T1000 (cell line): Measurements from ENCODE around the gene RRBP1.

Experiments used
- DNase-seq: peaks from one replicate; lab custom pipeline; 2025; ENCODE audit warnings: mixed read lengths; lab: John Stamatoyannopoulos, UW

RRBP1 gene

DNA sequence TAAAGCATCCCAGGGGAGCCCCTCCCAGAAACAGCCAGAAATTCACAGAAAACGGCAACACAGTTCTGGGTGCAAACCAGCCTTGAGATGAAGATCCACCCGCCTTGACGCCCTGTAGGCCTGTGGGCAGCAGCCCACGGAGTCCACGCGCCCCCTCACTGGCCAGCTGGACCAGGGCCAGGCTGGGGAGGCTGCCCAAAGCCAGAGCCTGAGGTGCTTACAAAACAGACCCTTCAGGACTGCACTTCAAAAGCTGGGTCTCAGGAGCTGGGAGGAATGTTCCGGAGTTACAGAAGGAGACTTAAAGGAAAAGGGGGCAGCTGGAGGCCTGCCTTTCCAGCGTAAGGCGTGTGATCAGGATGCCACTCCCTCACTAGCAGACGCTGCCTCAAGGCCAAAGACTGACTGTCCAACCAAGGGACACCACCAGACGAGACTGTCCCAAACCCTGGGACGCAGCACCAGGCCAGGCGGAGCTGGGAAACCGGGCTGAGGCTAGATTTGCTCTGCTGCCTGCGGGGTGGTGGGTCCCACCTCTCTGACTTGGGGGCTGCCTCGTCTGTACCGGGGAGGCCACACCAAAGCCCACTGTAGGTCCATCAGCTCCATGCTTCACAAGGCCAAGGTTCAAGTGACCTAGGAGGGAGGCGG, 48.1 kb downstream of the RRBP1 start:
- DNase-seq: no peak

DNA sequence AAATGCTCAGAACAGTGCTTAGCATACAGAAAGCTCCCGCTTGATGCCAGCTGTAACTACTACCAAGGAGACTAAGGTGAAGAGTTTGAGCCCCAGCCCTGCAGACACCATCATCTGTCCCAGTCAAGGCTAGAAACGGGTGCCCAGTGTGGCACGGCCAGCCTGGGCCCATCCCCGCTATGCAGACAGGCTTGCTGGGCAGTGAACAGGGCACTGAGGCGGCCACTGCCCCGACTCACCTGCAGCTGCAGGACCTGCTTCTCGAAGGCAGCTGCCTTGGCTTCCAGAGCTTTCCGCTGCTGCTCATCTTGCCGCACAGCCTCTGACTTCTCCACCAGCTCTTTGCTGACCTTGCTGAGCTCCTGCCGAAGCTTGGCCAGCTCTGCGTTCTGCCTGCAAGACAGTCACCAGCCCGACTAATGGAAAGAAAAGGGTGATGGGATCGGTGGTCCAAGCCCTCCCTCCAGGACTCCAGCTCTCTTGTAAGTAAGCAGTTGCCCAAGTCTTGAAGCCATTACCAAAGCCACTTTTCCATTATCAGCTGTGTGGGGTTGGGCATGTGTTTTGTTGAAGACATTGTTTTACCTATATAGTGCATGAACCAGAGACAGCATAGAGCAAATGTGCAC, 48.7 kb downstream of the RRBP1 start:
- DNase-seq: no peak

DNA sequence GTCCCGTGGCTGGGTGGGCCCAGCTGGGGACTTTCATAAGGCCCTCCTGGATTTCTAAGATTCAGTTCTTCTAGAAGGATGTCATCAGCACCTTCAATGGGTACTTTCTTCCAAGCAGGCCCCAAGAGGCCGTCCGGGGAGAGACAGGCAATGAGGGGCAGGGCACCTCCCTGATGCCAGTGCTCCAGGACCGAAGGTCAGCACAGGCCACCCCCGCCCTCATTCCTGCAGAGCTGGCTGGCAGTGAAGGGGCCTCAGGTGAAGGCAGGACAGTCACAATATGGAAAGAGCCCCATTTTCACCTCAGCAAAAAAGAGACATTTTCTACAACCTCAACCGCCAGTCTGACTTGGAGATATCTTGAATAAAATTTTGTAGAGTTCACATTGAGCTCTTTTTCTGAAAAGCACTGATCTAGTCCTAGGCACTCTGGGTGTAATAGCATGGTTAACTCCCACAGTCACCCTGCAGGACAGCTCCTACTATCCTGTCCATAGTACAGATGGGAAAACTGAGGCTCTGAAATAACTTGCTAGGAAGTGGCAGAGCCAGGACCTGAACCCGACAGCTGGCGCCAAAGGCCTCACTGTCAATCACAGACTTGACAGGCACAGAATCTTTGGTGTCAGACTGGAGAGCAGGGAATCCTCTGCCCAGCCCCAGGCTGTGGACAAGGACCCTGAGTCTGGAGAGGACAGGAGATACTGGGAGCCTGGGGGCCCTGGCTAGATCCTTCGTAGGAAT, 50.3 kb downstream of the RRBP1 start:
- DNase-seq: no peak

DNA sequence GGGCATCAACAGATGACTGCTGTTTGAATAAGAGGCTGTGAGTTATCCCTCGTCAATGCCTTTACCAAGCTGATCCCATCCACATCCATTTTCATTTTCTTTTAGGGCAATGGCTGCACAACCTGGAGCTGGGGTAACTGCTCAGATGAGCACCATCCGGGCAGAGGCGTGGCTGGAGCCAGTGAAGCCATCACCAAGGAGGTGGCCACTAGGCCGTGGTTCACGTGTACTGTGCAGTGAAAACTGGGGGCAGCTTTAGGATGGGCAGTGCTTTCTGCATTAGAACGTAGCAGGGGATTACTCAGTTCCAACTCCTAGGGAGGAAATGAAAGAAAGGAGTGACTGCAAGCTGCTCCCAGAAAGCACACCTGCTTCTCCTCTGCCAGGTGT, 51.2 kb downstream of the RRBP1 start:
- DNase-seq: no peak

DNA sequence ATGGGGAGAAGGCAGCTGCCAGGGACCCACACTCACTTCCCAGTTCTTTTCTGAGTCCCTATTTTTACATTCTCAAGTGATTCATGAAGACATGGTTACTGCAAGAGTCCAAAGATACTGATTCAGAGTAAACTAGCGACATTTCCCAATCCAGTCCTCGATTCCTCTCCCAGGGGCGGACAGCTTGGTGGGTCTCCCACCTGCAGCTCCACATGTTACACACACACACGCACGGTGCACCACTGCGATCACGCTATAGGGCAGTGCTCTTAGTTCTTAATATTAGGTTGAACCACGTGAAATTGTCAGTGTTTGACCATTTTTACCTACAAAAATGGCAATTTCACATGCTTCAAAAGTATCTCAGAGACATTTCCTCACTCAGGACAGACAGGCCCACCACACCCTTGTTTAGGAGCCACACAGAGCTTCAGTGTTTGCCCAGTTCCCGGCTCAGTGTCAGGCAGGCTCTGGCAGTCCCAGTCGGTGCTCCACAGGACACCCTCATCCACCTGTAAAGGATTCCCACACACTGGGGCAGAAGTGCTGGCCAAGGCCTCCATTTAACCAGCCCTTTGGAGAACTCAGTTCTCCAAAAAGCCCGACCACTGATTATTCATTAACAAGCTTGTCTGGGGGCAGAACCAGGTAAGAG, 51.8 kb downstream of the RRBP1 start:
- DNase-seq: no peak

DNA sequence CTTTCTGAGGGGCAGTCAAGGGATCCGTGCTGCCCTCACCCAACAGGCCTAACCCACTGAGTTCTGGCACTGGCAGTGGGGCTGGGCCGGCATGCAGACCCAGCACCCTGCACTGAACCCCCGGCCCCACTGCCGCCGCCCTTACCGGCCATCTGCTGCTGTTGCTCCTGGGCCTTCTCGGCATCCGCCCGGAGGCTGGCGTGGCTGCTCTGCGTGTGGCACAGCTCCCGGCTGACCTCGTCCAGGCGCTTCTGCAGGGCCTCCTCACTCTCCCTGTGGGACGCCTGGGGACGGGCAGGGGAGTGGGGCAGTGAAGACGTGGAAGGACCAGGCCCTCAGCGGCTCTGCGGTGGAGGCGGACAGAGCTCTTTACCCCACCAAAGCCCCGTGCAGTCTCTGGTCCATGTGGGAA, 52.4 kb downstream of the RRBP1 start:
- DNase-seq: no peak

DNA sequence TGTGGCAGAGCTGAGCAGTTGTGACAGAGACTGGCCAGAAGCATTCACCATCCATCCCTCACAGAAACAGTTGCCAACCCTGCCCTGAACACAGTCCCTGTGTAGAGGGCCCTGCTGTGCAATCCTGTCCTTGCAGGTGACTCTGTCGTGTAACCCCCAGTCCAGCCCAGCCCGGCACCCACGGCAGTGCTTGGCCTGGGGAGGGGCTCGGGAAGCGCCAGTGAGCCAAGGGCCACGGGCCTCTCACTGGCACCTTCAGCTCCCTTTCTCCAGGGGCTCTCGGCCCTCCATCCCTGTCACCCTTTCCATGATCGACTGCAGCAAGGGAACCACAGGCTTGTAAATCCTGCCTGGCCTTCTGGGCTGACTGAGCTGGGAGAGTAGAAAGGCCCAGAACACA, 53.0 kb downstream of the RRBP1 start:
- no peak for DNase-seq

DNA sequence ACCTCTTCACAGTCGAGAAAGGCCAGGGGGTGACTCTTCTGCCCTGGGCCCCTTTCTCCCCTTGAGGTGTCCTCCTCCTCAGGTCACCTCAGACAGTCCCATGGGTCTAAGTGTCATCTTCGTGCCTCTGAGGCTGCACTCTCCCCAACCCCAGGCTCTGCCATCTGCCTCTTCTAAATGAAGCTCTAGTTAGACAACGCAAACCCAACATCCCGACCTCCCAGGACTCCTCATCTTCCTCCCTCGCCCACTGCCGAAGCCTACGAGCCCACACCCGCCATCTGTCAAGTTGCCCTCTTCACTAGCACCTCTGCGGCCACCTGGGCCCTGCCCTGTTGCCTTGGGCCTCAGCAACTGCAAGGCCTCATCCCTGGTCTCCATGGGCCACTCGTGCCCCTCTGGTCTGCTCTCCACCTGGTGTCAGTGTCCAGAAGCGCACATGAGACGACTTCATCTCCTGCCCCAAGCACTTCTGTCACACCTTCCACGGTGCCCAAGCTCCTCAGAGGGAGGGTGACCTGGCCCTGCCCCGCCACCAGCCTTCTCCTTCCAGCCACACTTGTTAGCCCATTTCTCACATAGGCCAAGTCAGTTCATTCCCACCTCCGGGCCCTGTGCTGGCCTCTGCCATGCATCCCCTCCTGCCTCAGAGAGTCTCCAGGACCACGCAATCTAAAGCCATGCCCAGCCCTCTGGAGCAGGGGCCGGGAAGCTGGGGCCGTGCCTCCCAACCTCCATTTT, 53.8 kb downstream of the RRBP1 start:
- no peak for DNase-seq

DNA sequence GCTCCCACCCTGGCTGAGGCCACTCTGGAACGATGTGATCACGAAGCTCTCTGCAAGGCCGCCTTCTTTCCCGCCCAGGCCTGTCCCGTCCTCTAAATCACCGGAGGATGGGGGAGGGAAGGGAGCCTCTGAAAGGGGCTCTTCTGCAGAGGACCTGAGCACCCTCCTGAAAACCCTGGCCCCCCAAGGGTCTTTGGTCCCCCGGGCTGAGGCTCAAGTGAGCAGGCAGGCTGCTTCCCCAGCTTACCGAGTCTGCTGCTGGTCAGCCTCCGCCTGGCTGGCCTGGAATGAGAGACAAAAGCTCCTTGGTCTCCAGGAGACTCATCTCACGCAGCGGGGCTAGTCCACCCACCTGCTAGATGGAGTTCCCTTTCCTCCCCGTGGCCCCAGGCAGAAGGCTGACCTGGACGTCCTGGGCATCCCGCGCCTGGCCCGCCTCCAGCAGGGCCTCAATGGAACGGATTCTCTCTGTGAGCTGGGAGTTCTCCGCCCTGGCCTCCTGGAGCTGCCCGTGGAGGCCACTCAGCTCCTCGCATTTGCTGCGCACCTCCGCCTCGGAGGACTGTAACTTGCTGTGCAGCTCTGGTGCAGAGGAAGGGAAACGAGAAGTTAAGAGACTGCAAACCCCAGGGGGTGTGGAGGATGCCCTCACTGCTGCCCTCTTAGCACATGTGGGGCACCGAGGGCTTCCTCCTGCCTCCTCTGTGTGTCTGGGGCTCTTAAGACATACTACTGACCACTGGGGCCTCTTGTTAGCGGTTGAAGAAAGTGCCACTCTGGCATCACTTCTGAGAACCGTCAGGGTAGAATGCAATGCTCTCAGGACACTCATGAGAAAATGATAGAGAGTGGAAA, 54.7 kb downstream of the RRBP1 start:
- DNase-seq: no peak

DNA sequence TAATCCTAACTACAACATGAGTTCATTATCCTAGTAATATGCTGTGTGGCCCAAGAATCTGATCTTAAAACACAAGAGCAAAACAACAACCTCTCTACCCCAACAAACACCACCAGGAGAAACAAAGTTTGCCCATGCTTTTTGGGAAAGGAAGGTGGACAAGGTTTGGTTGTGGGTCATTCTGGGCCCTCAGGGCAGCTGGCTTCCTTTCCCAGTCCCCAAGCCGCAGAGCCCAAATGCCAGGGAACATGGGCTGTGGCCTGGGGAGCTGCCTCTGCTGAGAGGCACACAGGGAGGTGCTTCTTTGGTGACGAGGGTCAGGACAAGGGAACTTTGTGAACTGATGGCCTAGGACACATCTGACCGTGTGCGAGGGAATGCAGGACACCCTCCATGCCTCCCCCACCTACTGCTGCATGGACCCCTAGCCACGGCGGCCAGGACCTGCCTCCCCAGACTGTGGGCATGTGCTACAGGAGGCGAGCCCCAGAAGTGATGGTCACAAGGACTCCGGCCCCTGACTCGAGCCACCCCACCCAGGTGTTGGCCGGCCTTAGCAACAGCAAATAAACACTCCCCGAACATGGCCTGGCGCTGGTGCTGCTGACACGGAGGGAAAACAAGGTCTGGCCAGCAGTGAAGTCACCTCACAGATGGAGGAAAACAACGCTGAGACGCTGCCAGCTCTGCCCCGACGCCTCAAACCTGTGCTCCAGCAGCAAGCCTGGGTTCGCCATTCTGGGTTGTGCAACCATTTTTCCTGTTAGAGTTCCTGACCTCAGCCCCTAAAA, 55.6 kb downstream of the RRBP1 start:
- no peak for DNase-seq

DNA sequence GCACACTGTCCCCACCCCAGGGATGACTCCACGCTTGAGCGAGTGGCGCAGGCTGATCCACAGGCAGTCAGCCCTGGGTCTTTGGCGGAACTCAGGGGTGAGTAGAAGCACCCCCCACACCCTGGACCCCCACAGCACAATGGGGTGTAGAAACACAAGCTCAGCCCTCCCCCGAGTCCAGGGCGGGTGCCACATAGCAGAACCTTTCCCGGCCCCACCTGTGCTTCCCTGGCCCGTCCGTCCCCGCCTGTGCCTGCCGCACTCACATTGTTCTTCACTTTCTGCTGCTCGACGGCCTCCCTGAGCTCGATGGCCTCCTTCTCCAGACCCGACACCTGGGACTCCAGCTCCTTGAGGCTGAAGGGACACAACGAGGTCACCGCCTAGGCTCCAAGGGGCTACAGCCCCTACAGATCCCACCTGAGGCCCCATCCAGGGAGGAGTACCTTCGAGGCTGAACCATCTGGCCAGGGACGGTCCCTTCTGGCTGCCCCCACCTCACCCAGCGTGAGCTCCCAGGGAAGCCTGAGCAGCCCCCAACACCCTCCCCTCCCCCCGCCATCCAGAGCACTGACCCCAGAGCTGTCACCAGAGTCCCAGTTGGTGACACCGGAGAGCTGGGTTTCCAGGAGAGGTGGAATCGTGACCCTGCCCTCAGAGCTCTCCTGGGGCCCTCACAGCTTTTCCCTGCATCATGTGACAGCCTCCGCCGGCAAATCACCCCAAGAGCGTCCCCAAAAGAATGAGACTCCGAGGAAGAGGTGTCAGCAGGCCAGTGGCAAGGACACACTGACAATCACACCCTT, 56.6 kb downstream of the RRBP1 start:
- no peak for DNase-seq

DNA sequence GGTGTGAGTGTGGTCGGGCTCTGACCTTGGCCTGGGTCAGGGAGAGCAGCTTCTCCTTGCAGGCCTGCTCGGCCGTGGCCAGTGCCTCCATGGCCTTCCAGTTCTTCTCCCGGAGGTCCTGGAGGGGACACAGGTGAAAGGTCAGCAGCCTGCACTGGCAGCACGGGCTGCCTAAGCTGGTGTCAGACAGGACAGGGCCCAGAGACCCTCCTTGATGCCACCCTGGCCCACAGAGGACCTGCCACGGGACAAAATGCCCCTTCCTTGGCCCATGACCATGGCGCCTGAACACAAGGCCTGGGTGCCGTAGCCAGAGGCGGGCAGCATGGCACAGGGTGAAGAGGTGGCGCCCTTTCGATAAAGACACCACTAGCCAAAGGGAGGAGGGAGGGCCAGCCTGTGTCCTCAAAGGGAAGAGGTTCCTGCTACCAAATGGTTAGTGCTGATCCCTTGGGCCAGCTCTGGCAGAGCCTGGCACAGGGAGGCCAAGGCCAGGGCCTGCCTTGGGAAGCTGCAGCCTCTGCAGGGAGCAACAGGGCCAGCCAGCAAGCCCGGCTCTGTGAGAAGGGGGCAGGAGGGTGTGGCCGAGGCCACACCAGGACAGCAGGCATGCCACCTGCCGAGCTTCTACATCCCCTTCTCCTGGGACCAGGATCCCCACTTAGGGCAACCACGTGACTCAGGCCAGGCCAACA, 57.3 kb downstream of the RRBP1 start:
- DNase-seq: no peak

DNA sequence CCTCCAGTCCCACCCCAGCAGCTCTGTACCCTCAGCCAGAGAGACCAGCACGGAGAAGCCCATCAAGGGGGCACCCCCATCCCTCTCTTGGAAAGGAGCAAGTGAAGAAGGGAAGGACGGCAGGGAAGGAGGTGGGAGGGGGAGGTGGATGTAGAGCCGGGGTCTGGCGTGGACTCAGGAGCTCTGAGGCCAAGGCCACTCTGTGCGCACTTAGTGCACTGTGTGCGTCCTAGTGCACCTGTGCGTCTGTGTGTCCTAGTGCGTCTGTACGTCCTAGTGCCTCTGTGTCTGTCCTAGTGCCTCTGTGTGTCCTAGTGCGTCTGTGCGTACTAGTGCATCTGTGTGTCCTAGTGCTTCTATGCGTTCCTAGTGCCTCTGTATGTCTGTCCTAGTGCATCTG, 58.0 kb downstream of the RRBP1 start:
- DNase-seq: no peak

DNA sequence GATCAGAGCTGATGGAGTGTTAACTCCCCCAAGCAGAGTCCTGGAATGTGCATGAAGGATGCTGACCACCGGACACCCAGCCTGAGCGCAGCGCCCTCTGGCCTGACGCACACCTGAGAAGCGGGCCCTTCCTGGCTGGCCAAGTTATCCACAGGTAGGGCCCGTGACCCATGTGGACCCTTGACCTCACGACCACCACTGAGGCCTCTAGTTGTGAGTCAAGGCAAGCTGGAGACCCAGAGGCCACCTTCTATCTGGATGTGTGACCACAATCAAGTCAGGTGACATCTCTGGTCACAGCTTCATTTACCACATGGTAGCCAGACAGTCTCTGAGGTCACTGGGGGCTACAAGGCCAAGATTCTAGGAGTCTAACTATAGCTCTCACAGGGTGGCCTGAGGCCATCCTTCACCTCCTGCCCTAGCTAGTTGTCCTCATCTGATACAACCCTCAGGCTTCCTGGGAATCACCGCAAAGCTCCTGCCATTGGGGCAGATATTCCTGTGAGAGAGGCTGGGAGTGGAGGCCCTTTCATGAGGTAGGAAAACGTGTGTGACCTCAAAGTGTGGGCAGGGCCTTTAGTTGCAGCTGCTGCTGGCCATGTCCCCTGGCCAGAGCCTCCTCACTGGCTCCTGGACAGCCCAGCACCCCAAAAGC, 59.1 kb downstream of the RRBP1 start:
- DNase-seq: no peak

DNA sequence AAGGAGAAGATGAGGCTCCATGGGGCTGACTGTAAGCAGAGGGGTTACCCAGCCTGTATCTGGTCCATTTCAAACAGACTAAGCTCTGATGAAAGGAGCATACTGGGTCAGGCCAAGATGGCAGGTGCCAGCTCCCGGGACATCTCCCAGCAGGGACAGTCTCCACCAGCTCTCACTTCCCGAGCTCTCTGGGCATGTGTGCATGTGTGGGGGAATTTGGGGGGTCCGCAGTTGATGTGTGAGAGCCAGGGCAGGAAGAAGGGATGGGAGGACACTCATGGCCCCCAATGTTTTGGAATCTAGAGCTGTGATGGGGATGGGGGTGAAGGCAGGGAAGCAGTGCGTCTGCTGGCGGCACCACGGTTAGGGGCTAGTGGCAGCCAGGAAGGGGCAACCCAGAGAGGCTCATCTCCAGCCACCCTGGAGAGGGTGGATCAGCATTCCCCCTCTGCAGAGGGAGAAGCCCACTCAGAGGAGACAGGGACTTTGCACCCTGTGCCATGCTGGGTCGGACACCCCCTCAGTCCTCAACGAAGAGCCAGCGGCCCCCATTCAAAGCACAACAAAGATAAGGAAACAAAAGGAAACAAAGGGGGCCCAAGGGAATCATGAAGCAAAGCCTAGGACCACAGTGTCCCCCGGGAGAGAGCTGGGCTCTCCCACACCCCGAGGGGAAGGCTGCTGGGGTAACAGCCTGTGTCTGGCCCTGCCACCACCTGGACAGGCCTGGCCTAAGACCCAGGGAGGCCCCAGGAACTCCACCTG, 59.8 kb downstream of the RRBP1 start:
- DNase-seq: no peak

DNA sequence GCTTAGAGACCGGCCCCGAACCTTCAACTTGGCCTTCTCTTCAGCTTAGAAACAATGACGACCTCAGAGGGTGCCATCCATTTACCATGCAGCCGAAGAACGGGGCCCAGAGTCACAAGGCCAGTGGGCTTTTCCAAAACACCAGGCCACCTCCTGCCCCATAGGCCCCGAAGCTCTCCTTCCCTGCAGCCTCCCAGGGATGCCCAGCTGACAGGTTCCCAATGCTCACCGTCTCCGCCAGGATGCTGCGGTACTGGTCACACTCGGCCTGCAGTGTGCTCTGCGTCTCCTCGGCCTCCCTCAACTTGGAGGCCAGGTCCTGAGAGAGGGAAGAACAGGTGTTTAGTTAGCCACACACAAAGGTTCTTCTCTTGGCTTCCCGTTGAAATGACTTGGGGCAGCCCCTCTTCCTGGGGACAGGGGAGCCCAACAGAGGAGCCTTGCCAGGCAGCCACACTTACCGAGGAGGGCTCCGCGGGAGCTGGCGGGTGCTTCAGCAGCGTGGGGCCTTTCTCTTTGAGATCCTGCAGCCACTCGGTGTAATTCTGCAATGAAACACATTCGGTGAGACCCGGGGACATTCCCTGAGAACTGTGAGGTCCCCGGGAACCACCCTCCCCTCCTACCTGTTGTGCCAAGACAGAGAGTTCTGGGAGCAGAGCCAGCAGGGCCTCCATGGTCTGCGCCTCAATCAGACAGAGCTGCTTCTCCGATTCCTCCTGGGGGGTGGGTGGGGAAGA, 60.6 kb downstream of the RRBP1 start:
- no peak for DNase-seq
